ENCODE measurements around the gene C2orf42.
"Not testable (repeated sequence)": the region's sequence is repeated elsewhere in the genome, so short reads cannot be mapped to it uniquely, and the experiment has no call there.

The C2orf42 gene

DNA sequence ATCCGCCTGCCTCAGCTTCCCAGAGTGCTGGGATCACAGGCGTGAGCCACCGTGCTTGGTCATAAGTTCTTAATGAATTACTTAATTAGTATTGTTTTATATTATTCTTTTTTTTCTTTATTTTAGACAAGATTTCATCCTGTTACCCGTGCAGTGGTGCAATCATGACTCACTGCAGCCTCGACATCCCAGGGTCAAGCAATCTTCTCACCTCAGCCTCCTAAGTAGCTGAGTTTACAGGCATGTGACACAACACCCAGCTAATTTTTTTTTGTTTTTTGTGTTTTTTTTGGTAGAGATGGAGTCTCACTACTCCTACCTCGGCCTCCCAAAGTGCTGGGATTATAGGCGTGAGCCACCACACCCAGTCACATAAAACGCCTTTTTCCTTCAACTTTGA, 17.3 kb downstream of the C2orf42 start:
- DNase-seq (ENCODE audit: low read depth, low spot score), result no peak

DNA sequence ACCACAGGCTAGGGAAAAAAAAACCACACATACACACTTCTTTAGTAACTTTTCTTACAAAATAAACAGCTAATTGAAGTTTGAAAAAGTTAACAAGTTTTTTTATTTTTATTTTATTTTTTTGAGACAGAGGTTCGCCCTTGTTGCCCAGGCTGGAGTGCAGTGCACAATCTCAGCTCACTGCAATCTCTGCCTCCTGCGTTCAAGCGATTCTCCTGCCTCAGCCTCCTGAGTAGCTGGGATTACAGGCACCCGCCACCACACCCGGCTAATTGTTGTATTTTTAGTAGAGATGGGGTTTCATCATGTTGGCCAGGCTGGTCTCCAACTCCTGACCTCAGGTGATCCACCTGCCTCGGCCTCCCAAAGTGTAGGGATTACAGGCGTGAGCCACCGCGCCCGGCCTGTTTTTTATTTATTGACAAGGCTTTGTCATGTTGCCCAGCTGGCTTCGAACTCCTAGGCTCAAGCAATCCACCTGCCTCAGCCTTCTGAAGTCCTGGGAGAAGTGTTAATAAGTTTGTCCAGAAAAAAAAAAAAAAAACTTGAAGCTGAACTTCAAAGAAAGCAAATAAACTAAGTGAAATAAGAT, 21.1 kb downstream of the C2orf42 start:
- not testable (repeated sequence) for DNase-seq (ENCODE audit: low read depth, low spot score)

DNA sequence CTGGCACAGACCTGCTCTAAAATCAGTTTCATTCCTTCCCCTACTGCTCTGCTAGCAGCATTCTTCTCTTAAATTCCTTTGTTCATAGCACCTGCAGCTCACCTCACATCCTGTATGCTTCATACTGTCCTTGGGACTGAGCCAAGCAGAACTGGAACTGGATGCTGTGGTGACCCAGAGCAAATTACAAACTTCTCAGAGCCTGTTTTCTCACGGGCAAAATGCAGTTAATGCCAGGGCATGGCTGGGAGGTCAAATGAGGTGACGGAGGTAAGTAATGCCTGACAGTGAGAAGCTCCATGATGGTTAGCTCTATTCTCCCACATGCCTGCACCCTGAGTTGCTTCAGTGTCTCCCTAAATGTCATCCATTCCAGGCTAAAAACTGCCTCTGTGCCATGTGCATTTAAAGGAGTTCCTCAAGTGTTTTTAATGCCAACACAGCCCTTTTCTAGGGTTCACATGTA, 29.7 kb downstream of the C2orf42 start:
- no peak for DNase-seq (ENCODE audit: low read depth, low spot score)

DNA sequence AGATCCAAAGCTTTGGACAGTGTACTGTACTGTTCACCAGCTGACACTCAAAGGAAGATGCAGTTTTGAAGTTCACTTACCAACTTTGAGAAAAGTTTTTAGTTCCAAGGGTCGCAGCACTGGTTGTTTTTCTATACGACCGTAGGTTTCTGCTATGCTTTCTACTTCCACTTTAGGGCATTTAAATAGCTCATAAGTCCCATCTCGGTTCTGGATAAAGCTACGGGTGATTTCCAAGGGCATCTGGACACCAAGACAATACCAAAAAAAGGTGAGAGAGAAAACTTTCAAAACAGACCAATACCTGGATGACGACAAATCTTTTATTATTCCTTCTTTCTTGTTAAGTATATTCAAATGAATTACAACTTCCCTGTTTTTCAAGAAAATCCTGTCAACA, 30.3 kb downstream of the C2orf42 start:
- no peak for DNase-seq (ENCODE audit: low read depth, low spot score)

DNA sequence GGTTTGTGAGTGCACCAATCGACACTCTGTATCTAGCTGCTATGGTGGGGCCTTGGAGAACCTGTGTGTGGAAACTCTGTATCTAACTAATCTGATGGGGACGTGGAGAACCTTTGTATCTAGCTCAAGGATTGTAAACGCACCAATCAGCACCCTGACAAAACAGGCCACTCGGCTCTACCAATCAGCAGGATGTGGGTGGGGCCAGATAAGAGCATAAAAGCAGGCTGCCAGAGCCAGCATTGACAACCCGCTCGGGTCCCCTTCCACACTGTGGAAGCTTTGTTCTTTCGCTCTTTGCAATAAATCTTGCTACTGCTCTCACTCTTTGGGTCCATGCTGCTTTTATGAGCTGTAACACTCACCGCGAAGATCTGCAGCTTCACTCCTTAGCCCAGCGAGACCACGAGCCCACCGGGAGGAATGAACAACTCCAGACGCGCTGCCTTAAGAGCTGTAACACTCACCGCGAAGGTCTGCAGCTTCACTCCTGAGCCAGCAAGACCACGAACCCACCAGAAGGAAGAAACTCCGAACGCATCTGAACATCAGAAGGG, 41.6 kb downstream of the C2orf42 start:
- DNase-seq (ENCODE audit: low read depth, low spot score), result not testable (repeated sequence)

DNA sequence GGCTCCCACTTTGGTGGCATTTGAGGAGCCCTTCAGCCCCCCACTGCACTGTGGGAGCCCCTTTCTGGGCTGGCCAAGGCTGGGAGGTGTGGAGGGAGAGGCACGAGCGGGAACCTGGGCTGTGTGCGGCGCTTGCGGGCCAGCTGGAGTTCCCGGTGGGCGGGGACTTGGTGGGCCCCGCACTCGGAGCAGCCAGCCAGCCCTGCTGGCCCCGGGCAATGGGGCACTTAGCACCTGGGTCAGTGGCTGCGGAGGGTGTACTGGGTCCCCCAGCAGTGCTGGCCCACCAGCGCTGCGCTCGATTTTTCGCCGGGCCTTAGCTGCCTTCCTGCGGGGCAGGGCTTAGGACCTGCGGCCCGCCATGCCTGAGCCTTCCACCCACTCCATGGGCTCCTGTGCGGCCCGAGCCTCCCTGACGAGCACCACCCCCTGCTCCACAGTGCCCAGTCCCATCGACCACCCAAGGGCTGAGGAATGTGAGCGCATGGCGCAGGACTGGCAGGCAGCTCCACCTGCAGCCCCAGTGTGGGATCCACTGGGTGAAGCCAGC, 42.5 kb downstream of the C2orf42 start:
- not testable (repeated sequence) for DNase-seq (ENCODE audit: low read depth, low spot score)

DNA sequence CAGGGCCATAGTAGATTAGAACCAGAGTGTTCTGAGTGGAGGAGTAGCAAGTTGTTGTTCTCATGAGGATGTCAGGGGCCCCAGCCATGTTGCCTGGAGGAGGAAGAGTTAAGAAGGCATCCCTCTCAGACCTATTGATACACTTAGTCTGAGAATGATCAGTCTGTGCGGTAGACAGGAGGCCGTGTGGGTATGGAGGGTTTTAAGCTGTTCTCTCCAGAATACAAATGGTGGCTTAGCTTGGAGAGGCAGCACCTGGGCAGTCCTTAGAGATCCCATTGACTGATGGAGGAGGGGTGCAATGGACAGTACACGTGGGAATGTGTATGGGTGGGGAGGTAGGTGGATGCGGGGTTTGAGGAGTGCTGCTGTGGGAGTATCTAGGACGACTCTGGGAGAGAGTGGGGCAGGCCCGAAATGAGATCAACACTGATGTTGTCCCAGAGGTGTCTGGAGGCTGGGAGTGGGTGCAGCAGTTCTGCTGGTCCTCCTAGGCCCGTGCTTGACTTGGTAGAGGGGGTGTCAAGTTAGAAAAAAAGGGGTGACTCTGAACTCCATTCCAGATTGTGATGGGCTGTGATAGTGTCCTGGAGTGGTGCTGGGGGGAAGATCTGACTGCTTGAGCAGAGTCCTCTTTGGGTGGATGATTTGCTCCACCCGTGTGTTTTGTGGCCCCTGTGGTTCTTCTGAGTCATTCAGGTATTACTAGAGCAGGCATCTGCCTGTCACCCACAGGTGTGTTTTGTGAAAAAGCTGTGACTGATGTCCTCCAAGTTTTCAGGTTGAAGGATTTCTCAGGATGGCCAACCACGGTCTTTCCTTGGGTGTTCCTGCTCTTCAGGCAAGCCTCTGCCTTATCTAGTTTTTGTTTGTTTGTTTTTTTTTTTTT, 44.7 kb downstream of the C2orf42 start:
- no peak for DNase-seq (ENCODE audit: low read depth, low spot score)

DNA sequence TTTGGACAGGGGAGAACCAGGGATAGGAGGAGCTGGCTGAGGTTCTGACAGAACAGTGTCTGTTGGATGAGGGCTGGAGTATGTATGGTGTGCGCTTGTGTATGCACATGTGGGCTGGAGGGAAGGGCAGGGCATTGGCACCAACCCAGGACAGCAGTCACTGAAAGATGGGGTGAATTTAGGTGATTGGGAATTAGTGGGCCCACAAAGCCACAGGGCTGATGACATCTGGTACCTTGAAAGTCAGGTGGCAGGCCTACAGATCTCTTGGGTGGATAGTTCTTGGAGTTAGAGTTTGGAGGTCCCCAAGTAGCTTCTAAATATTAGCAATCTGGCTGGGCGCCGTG, 45.7 kb downstream of the C2orf42 start:
- no peak for DNase-seq (ENCODE audit: low read depth, low spot score)

DNA sequence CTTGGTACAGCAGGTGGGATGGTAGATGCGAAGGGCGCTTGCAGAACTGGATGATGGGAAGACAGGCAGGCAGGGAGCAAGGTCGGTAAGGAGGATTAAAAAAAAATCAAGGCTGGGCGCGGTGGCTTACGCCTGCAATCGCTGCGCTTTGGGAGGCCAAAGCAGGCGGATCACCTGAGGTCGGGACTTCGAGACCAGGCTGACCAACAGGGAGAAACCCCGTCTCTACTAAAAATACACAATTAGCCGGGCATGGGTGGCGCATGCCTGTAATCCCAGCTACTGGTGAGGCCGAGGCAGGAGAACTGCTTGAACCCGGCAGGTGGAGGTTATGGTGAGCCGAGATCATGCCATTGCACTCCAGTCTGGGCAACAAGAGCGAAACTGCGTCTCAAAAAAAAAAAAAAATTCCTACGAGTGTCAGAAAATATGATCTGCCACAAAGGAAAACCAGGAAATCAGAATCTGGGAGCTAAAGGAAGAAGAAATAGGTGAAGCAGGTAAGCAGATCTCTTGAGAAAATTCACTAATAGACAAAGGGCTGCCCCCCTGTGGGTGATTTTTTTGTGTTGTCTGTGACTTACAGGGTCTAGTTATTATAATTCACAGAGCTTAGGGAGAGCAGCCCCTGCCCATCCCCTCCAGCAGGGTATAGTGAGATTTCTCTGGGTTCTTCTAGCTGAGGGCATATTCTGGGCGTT, 46.2 kb downstream of the C2orf42 start:
- DNase-seq (ENCODE audit: low read depth, low spot score), result no peak

DNA sequence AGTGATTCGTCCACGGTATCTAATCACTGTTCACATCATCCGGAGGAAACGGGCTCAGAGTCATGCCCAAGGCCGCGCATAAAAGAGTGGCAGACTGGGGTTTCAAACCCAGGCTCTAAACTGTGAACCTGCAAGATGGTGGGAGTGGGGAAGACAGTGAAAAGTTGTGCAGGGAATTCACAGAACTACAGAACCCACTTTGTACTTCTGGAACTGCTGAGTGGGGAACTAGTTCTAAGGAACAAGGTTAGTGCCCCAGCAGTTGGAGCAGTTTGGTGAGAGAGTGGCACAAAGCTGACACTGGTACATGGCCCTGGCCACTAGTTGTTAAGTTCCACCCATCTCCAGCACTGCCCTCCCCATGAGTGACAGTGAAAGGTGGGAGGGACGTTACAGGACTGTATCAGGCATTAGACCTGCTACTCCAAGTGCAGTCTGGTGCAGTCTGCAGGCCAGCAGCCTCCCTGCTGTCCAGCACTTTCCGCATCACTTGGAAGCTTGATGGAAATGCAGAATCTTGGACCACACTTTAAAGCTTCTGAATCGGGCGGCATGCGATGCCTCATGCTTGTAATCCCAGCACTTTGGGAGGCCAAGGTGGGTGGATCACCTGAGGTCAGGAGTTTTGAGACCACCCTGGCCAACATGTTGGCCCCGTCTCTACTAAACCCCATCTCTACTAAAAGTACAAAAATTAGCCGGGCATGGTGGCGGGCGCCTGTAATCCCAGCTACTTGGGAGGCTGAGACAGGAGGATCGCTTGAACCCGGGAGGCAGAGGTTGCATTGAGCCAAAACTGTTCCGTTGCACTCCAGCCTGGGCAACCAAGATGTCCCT, 47.3 kb downstream of the C2orf42 start:
- no peak for DNase-seq (ENCODE audit: low read depth, low spot score)

DNA sequence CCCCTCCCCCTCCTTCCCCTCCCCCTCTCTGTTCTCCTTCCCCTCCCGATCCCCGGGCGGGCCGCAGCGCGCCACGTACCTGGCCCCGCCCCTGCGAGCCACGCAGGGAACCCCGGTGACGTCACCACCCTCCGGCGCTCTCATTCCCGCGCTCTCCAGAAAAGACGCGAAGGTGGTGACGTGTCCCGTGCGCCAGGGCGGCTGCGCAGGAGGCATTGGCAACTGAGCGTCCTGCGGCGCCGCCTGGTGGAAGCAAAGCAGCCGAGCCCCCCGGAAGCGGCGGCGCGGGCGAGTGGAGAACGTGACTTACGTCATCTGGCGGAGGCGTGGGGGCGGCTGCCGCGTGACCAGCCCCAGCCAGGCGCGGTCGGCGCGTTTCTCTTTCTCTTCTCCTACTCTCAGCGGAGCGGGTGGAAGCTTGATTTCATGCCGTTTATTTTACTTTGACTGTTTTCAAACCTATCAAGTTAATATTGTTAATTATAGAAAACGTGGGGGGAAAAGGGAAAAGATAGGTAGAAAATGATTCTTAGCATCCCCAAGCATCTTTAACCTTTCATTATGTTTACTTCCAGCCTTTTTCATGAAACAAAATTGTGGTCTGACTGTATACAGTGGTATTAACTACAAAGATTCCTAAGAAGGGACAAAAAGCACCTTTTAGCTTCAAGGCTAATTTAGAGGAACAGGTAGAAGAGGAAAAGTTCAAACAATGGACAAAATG, 48.1 kb downstream of the C2orf42 start:
- peak; percentile 99 for DNase-seq (ENCODE audit: low read depth, low spot score)

DNA sequence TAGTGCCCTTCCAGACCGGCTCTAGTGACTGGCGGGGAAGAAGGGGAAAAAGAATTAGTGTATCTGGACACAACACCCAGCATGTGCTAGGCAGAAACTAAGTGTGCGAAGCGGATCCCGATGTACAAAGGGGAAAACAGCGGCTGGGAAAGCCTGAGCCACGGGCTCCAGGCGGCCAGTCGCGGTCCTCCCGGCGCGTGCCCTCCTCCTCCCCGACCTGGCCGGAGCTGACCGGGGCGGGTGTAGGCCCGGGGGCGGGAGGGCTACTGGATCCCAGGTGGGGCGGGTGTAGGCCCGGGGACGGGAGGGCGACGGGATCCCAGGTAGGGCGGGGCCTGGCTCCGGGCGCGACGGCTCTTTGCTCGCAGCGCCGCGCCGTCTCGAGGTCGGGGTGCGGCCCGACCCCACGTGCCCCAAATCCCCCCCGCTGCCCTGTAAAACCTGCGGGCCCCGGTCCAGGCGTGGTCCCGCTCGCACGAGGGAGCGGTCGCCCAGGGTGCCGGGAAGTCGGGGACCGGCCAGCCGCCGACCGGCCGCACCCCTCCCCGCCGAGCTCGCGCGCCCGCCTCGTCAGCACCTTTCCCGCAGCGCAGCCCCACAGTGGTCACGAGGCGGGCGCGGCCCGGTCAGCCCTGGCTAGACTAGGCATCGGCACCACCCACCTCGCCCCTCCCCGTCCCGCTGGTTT, 48.8 kb downstream of the C2orf42 start:
- DNase-seq (ENCODE audit: low read depth, low spot score), result no peak

DNA sequence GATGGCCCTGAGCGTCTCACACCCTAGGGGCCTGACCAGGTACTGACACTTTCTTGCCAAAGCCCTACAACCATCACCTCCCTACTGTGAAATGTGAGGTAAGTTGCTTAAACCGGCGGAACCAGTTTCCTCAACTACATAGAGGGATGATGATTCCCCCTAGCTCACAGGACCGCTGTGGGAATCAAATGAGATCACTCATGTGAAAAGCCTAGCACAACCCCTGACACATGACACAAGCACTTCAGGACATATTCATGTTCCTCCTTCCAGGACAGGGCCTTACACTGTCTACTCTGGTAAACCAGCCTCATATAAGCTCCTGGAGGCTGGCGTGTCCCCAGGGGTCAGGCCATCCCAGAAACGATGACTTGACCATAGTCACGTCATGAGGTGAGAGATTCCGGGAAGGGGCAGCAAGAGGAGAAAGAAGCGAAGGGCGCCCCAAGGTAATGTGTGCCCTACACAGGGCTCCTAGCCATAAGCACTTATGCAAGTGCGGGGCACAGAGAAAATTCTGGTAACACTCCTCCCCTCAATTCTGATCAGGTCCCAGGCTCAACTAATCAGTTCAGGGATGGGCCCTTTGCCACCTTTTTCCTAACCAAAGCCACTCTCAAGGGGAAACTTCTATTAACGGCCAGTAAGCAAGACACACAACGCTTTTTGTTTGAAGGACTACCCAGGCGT, 49.5 kb downstream of the C2orf42 start:
- no peak for DNase-seq (ENCODE audit: low read depth, low spot score)

DNA sequence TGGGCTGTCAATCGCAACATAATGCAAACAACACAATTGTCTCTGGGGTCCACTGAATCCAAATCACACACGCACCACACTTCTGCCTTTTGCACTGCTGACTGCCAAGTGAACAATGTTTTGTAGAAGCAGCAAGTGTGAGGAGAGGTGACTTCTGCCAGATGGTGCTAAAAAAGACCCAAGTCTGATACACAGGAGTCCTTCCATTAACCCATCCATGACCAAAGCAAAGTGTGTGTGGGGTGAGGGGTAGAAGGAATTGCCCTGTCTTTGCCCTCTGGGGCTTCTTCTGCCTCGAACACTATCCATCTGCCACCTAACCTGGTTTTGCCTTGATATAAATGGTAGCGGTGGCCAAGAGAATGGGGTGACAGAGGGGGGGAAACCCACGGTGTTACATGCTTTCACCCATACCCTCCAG, 50.0 kb downstream of the C2orf42 start:
- no peak for DNase-seq (ENCODE audit: low read depth, low spot score)

DNA sequence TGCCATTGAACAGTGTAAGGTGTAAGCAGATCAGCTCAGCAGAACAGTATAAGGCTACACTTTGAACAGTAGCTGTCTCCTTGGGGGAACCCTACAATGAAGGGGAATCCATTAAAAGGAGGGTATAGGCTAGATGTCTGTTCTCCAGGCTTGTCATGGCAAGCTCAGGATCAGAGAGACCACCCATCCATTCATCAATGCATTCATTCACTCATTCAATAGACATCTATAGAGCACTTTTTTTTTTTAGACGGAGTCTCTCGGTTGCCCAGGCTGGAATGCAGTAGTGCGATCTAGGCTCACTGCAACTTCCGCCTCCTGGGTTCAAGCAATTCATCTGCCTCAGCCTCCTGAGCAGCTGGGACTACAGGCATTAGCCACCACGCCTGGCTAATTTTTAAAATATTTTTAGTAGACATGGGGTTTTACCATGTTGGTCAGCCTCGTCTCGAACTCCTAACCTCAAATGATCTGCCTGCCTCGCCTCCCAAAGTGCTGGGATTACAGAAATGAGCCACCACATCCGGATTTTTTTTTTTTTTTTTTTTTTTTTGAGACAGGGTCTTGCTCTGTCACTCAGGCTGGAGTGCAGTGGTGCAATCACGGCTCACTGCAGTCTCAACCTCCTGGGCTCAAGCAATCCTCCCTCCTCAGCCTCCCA, 56.4 kb downstream of the C2orf42 start:
- DNase-seq (ENCODE audit: low read depth, low spot score), result not testable (repeated sequence)

DNA sequence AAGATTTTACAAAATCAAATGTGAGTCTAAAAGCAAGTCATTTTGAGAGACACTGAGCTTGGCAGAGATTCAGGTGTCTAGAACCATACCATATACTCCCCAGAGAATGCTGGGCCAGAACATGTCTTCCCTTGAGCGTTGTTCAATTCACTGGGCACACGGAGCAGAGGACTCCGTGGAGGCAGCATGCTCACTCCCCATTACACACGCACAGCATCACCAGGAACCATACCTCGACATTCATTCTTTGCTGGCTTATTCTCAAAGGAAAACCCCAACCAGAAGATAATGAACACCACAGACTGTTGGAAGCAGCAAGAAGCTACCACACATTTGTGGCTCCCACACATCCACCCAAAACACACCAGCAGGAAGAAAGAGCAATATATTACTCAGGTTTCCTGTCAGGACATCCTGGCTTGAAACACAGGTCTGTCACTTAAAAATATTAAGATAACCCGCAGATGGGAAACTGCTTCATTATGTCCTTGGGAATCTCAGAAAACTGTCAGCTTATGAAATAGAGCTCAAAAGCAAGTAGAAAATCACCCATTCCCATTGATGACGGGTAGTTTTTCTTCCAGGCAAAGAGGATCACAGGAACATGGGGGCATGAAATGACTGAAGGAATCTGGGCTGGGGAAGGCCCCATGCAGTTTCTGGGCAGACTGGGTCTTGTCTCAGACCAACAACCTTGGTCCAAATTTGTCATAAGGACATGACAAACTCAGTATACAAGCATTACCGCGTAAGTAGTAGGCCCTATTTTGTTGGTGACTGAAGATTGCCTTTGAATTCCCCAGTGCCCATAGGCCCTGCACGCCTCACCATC, 57.1 kb downstream of the C2orf42 start:
- DNase-seq (ENCODE audit: low read depth, low spot score), result no peak

DNA sequence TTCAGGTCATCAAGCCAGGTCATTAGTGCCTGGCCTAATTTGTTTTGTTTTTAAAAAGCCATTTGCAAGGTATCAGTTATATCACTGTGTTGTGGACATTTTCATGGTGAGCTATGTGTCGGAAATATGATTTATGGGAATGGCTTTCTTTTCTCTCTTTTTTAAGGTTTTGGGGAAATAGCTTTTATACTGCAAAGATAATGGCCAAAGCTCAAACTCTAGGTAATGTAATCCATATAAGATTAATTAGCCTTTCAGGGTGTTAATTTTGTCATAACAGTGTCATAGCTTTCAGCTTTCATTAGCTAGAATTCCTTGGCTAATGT, 57.7 kb downstream of the C2orf42 start:
- DNase-seq (ENCODE audit: low read depth, low spot score), result no peak

All from smooth muscle cell of the brain vasculature (primary cell).